H1 (cell line): ENCODE data around the gene GDAP2. TPM values are rescaled to one million over a fixed set of nuclear protein-coding genes. Genes with fewer than 3 reads are reported as not detected.

ENCODE experiments used
- CTCF ChIA-PET: fragments of 300-600 bp; sonication (Branson Sonifier 250); formaldehyde crosslinking; loops from one replicate; lab custom pipeline; 2021; ENCODE audit not compliant: partially characterized antibody; lab: Charles Lee
- POLR2A ChIA-PET: fragments of 300-600 bp; sonication (Branson Sonifier 250); formaldehyde crosslinking; loops from one replicate; lab custom pipeline; 2021; ENCODE audit warnings: inconsistent platforms; ENCODE audit not compliant: partially characterized antibody; lab: Charles Lee
- DNase-seq, 2 experiments: peaks; one replicate each; pipeline versions ENCODE4 v3.0.0 to v3.0.0-alpha.2; 2010 to 2022; ENCODE audit warnings: low spot score in 2 of 2, low read depth in 1 of 2, mixed read lengths in 1 of 2
- FAIRE-seq: peaks from 2 replicates; lab custom pipeline; 2011; peaks lifted over from hg19 to GRCh38; lab: Jason Lieb, UNC
- H2AFZ ChIP-seq: 2 replicates; pipeline ENCODE4 v1.8.1; 2012; ENCODE audit warnings: low read length, inconsistent platforms
- H2AK5ac ChIP-seq: 2 replicates; pipeline ENCODE4 v1.6.1; 2013; ENCODE audit warnings: low read depth, low read length
- H2BK120ac ChIP-seq: replicated peaks from 2 replicates; pipeline ENCODE3; 2013; ENCODE audit warnings: low read depth, low read length, inconsistent platforms
- H2BK12ac ChIP-seq: 2 replicates; pipeline ENCODE4 v1.6.1; 2013; ENCODE audit warnings: low read depth, low read length
- H2BK15ac ChIP-seq: 2 replicates; pipeline ENCODE4 v1.6.1; 2013; ENCODE audit warnings: low read length
- H2BK20ac ChIP-seq: 2 replicates; pipeline ENCODE4 v1.6.1; 2013; ENCODE audit warnings: low read length
- H2BK5ac ChIP-seq: 2 replicates; pipeline ENCODE4 v1.6.1; 2013; ENCODE audit warnings: low read depth, low read length
- H3K14ac ChIP-seq: 2 replicates; pipeline ENCODE4 v1.6.1; 2013; ENCODE audit warnings: inconsistent platforms; ENCODE audit not compliant: insufficient read length
- H3K18ac ChIP-seq: 2 replicates; pipeline ENCODE4 v1.6.1; 2013; ENCODE audit warnings: low read length; ENCODE audit errors: extremely low read depth
- H3K23ac ChIP-seq: 2 replicates; pipeline ENCODE4 v1.6.1; 2013; ENCODE audit warnings: inconsistent platforms; ENCODE audit not compliant: insufficient read length
- H3K23me2 ChIP-seq: 2 replicates; pipeline ENCODE4 v1.6.1; 2013; ENCODE audit warnings: low read depth, low read length
- H3K27ac ChIP-seq: 2 replicates; pipeline ENCODE4 v1.6.1; 2011; ENCODE audit warnings: low read depth, low read length, inconsistent platforms
- H3K27me3 ChIP-seq, 4 experiments: replicated peaks in 1 of 4; 1 replicate in 1 of 4; 2 replicates in 3 of 4; pipeline versions ENCODE4 v1.6.1 to v1.8.1; 2011 to 2013; ENCODE audit warnings: low read length in 3 of 4, mild to moderate bottlenecking in 3 of 4, inconsistent platforms in 2 of 4, mixed read lengths in 2 of 4, moderate library complexity in 1 of 4; ENCODE audit not compliant: control insufficient read depth in 3 of 4, insufficient read depth in 3 of 4; ENCODE audit errors: extremely low read depth in 1 of 4
- H3K36me3 ChIP-seq, 4 experiments: 2 replicates each; pipeline versions ENCODE4 v1.6.1 to v1.8.1; 2011 to 2013; ENCODE audit warnings: mild to moderate bottlenecking in 4 of 4, low read length in 3 of 4, moderate library complexity in 2 of 4, control low read depth in 1 of 4, inconsistent platforms in 1 of 4; ENCODE audit not compliant: insufficient read depth in 4 of 4, control insufficient read depth in 2 of 4
- H3K4ac ChIP-seq: replicated peaks from 2 replicates; pipeline ENCODE3; 2013; ENCODE audit warnings: low read length, low read depth, mixed read lengths, inconsistent platforms; ENCODE audit not compliant: insufficient read length
- H3K4me1 ChIP-seq, 4 experiments: replicated peaks in 1 of 4; 1 replicate in 1 of 4; 2 replicates in 3 of 4; pipeline versions ENCODE4 v1.6.1 to v1.8.1; 2011 to 2013; ENCODE audit warnings: low read length in 3 of 4, inconsistent platforms in 2 of 4, mixed read lengths in 1 of 4; ENCODE audit not compliant: insufficient read depth in 4 of 4, control insufficient read depth in 3 of 4
- H3K4me2 ChIP-seq, 2 experiments: 2 replicates each; pipeline versions ENCODE4 v1.6.1 to v1.8.1; 2011 to 2013; ENCODE audit warnings: low read depth in 2 of 2, low read length in 2 of 2, control low read depth in 1 of 2, inconsistent platforms in 1 of 2, mild to moderate bottlenecking in 1 of 2; ENCODE audit not compliant: insufficient read depth in 1 of 2
- H3K4me3 ChIP-seq, 4 experiments: fragments of 200-600, 300-600 bp in 1 of 4; sonication (generic), shearing (Covaris generic), sonication (Bioruptor Twin) in 1 of 4; 2 replicates each; pipeline versions ENCODE4 v1.5.1 to v1.8.1; 2011 to 2016; ENCODE audit warnings: low read length in 4 of 4, low read depth in 3 of 4, control low read depth in 2 of 4, inconsistent platforms in 2 of 4, mild to moderate bottlenecking in 2 of 4, mixed read lengths in 1 of 4, moderate library complexity in 1 of 4; ENCODE audit not compliant: insufficient read depth in 2 of 4; ENCODE audit errors: extremely low read depth in 1 of 4
- H3K56ac ChIP-seq: replicated peaks from 2 replicates; pipeline ENCODE3; 2013; ENCODE audit warnings: low read depth, mild to moderate bottlenecking, mixed read lengths, low read length, inconsistent platforms; ENCODE audit not compliant: insufficient read length
- H3K79me1 ChIP-seq: 2 replicates; pipeline ENCODE4 v1.6.1; 2013; ENCODE audit warnings: low read depth, low read length, control low read depth
- H3K79me2 ChIP-seq, 2 experiments: 2 replicates each; pipeline versions ENCODE4 v1.6.1 to v1.8.1; 2012 to 2013; ENCODE audit warnings: low read length in 2 of 2, mild to moderate bottlenecking in 2 of 2, inconsistent platforms in 1 of 2; ENCODE audit not compliant: insufficient read depth in 2 of 2, control insufficient read depth in 1 of 2
- H3K9ac ChIP-seq, 4 experiments: replicated peaks in 1 of 4; 1 replicate in 1 of 4; 2 replicates in 3 of 4; pipeline versions ENCODE4 v1.6.1 to v1.8.1; 2011 to 2013; ENCODE audit warnings: low read depth in 3 of 4, low read length in 3 of 4, control low read depth in 2 of 4, mild to moderate bottlenecking in 2 of 4, moderate library complexity in 2 of 4, inconsistent platforms in 1 of 4; ENCODE audit errors: extremely low read depth in 1 of 4
- H3K9me3 ChIP-seq, 2 experiments: 2 replicates each; pipeline versions ENCODE4 v1.6.1 to v1.8.1; 2012 to 2013; ENCODE audit warnings: mild to moderate bottlenecking in 2 of 2, moderate library complexity in 2 of 2, control low read depth in 1 of 2, inconsistent platforms in 1 of 2, low read depth in 1 of 2, low read length in 1 of 2, mixed read lengths in 1 of 2; ENCODE audit not compliant: insufficient read depth in 2 of 2
- H4K20me1 ChIP-seq, 2 experiments: replicated peaks in 1 of 2; 2 replicates each; pipeline versions ENCODE3 to v1.8.1; 2011 to 2013; ENCODE audit warnings: inconsistent platforms in 2 of 2, low read length in 2 of 2, mild to moderate bottlenecking in 1 of 2; ENCODE audit not compliant: insufficient read depth in 2 of 2, control insufficient read depth in 1 of 2
- H4K5ac ChIP-seq: 2 replicates; pipeline ENCODE4 v1.6.1; 2013; ENCODE audit warnings: low read length, low read depth, mixed read lengths, inconsistent platforms; ENCODE audit not compliant: insufficient read length
- H4K8ac ChIP-seq: 2 replicates; pipeline ENCODE4 v1.8.0; 2013; ENCODE audit warnings: mild to moderate bottlenecking, moderate library complexity, low read length, inconsistent platforms; ENCODE audit not compliant: insufficient read depth; ENCODE audit errors: extremely low read depth
- H4K91ac ChIP-seq: replicated peaks from 2 replicates; pipeline ENCODE3; 2013; ENCODE audit warnings: low read length, mixed read lengths, inconsistent platforms; ENCODE audit not compliant: insufficient read length
- BRCA1 ChIP-seq: IDR thresholded peaks from 2 replicates; pipeline ENCODE4 v1.6.1; 2012; ENCODE audit warnings: low read depth, low read length, improper control_type of control experiment
- CBX5 ChIP-seq: fragments of 300-800, 300-1000 bp; sonication (generic); IDR thresholded peaks from 2 replicates; pipeline ENCODE4 v1.7.1; 2016; ENCODE audit warnings: antibody characterized with exemption, low read length, low read depth
- CEBPB ChIP-seq: IDR thresholded peaks from 2 replicates; pipeline ENCODE4 v1.6.1; 2012; ENCODE audit warnings: low read depth, low read length
- CTBP2 ChIP-seq: IDR thresholded peaks from 2 replicates; pipeline ENCODE4 v1.7.0; 2011; ENCODE audit warnings: borderline replicate concordance, mild to moderate bottlenecking, moderate library complexity, mixed read lengths, low read length; ENCODE audit not compliant: insufficient read depth, insufficient read length
- NANOG ChIP-seq: IDR thresholded peaks from 2 replicates; pipeline ENCODE4 v1.6.1; 2011; ENCODE audit warnings: low read length, low read depth, mild to moderate bottlenecking, inconsistent platforms; ENCODE audit not compliant: insufficient read depth, poor library complexity, severe bottlenecking
- PHF8 ChIP-seq: fragments of 200-600 bp; sonication (generic); conservative IDR thresholded peaks from 2 replicates; pipeline ENCODE4 v1.7.1; 2012; ENCODE audit warnings: low read depth, mild to moderate bottlenecking, inconsistent platforms, low read length, moderate library complexity
- SIN3A ChIP-seq, 2 experiments: IDR thresholded peaks in 1 of 2; conservative IDR thresholded peaks in 1 of 2; 2 replicates each; pipeline ENCODE4 v1.6.1; 2011 to 2012; ENCODE audit warnings: low read length in 2 of 2, improper control_type of control experiment in 1 of 2, low read depth in 1 of 2, mild to moderate bottlenecking in 1 of 2
- SRF ChIP-seq: IDR thresholded peaks from 2 replicates; pipeline ENCODE4 v1.6.1; 2011; ENCODE audit warnings: mild to moderate bottlenecking, low read depth, low read length, moderate library complexity
- WGBS, 2 experiments: shearing (Covaris generic) in 1 of 2; methylation state at CpG; one replicate each; pipeline versions ENCODE4 v1.1.6 to v1.1.7; 2013 to 2015; ENCODE audit warnings: low lambda C conversion rate in 2 of 2, mixed read lengths in 2 of 2, inconsistent platforms in 1 of 2, low coverage in 1 of 2, missing lambda C conversion rate in 1 of 2; ENCODE audit not compliant: insufficient replicate concordance in 2 of 2, insufficient coverage in 1 of 2, insufficient read length in 1 of 2; ENCODE audit errors: extremely low coverage in 1 of 2, missing lambda C conversion rate in 1 of 2; 5-methylcytosine and 5-hydroxymethylcytosine counted together
- polyA plus RNA-seq, 7 experiments: library from polyadenylated mRNA; depleted of rRNA in 3 of 7; stranded (reverse) in 5 of 7; unstranded in 2 of 7; fragments of >200 nt in 5 of 7; fragments of 200-250 nt in 2 of 7; gene quantifications; 1 replicate in 5 of 7; 2 replicates in 1 of 7; 4 replicates in 1 of 7; pipeline versions ENCODE4 v1.2.1 to v1.2.3, GENCODE V29; 2011 to 2013; ENCODE audit warnings: missing spikeins in 2 of 7, mixed read lengths in 2 of 7
- total RNA-seq: library from RNA; stranded (reverse); fragmentation: NEBNext Ultra II Directional; extraction: Animal tissue kit (Norgen Biotek cat#: 25700); gene quantifications from 2 replicates; pipeline ENCODE4 v1.2.1, GENCODE V29; 2021

Gene GDAP2
- total and polyA plus RNA-seq, 2 of the 8 experiments (the other 6 are each of a cell fraction or from before 2014, with no cell fraction given), result 8.6 to 27.8 TPM

GRCh38 chr1:117976381-117976780, 47.0 kb upstream of the GDAP2 start:
- CTCF ChIA-PET, result interaction anchor here (0.8 to 1.2 kb wide), 2 partner anchors 8 to 39 kb away, joined by 3 to 4 read pairs; no protein-coding TSS in a partner anchor
- H2BK12ac ChIP-seq, result no peak overlapping the region
- FAIRE-seq (peak; percentile 36), DNase-seq (no peak)
- H2AK5ac ChIP-seq, result no peak overlapping the region
- no peak overlapping the region for H3K9ac ChIP-seq
- H4K8ac ChIP-seq, result no peak overlapping the region
- no peak overlapping the region for H2BK120ac ChIP-seq
- H2BK20ac ChIP-seq, result no peak overlapping the region
- H3K9me3 ChIP-seq, result no peaks in the 10 kb centered on the region
- H2AFZ ChIP-seq, result peak overlapping the region; percentile 42; the same call in 1 of the 2 replicates
- H2BK15ac ChIP-seq, result peak overlapping the region; percentile 40; the same call in 1 of the 2 replicates
- H2BK5ac ChIP-seq, result no peak overlapping the region
- H3K4me1 ChIP-seq, result no peaks in the 10 kb centered on the region
- 86% methylated on average over 3 of the region's 3 CpGs; no CpG with 5 or more reads in 1 of the 2 experiments for WGBS, 2 experiments
- no peak overlapping the region for H4K91ac ChIP-seq
- H3K79me2 ChIP-seq, result no peaks in the 10 kb centered on the region
- H4K20me1 ChIP-seq, result no peaks in the 10 kb centered on the region
- H3K36me3 ChIP-seq, result no peaks in the 10 kb centered on the region
- no peak overlapping the region for H3K23ac ChIP-seq
- H3K27me3 ChIP-seq, result no peaks in the 10 kb centered on the region
- no peak overlapping the region for H3K27ac ChIP-seq
- TF ChIP-seq CTBP2, result no peak
- no peak for TF ChIP-seq PHF8
- TF ChIP-seq CEBPB, result no peak
- TF ChIP-seq BRCA1, result no peak
- no peak for TF ChIP-seq SRF
- no peak for TF ChIP-seq SIN3A (conservative IDR thresholded peaks at IDR 0.05 in 1 of 2, IDR thresholded peaks at IDR 0.05 in 1 of 2; ENCODE audit: low read depth in 1 of 2, low read length in 2 of 2)
- no peak for TF ChIP-seq NANOG
- TF ChIP-seq CBX5, result no peak
- TF ChIP-seq, all 59 proteins: peak for 0
- H4K5ac ChIP-seq, result no peak overlapping the region
- no peak overlapping the region for H3K56ac ChIP-seq
- H3K18ac ChIP-seq, result no peak overlapping the region
- no peaks in the 10 kb centered on the region; the same call in 1 of the 2 replicates for H3K23me2 ChIP-seq
- H3K14ac ChIP-seq, result no peak overlapping the region
- no peak overlapping the region for H3K4me3 ChIP-seq
- POLR2A ChIA-PET, result no interaction called here
- H3K79me1 ChIP-seq, result no peaks in the 10 kb centered on the region
- H3K4me2 ChIP-seq, result no peak overlapping the region
- H3K4ac ChIP-seq, result no peak overlapping the region
